Ammon's horn (tissue), 1 donor: ENCODE measurements around the gene CYP26B1.

Experiments used
- DNase-seq: peaks from one replicate; pipeline ENCODE4 v3.0.0-alpha.2; 2016; ENCODE audit warnings: low spot score

CYP26B1 gene, protein sequence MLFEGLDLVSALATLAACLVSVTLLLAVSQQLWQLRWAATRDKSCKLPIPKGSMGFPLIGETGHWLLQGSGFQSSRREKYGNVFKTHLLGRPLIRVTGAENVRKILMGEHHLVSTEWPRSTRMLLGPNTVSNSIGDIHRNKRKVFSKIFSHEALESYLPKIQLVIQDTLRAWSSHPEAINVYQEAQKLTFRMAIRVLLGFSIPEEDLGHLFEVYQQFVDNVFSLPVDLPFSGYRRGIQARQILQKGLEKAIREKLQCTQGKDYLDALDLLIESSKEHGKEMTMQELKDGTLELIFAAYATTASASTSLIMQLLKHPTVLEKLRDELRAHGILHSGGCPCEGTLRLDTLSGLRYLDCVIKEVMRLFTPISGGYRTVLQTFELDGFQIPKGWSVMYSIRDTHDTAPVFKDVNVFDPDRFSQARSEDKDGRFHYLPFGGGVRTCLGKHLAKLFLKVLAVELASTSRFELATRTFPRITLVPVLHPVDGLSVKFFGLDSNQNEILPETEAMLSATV

DNA sequence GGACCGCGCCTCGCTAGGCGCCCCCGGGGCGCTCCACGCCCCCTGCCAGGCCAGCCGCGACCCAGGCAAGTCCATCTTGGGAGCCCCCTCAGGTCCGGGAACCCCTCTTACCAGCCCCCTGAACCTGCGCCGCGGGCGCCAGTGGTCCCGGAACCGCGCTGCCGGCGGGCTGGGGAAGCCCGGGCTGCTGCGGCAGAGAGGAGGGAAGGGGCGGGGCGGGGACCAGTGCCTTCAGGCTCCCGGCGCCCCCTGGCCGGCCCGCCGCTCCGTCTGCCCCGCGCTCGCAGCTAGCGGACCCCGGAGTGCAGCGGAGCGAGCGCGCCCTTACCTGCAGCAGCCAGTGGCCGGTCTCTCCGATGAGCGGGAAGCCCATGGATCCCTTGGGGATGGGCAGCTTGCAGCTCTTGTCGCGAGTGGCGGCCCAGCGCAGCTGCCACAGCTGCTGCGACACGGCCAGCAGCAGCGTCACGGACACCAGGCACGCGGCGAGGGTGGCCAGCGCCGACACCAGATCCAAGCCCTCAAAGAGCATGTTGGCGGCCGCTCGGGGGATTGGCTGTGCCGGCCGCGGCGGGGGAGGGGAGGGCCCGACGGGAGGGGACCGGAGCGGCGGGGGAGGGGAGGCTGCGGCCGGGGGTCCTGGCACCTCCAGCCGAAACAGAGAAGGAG lies at the start of gene CYP26B1:
Gene CYP26B1, minus strand, starts transcription at position 560 of the 669 bp plus-strand sequence. Its CDS starts 28 bp downstream, at position 532.
- peak; percentile 42 for DNase-seq

DNA sequence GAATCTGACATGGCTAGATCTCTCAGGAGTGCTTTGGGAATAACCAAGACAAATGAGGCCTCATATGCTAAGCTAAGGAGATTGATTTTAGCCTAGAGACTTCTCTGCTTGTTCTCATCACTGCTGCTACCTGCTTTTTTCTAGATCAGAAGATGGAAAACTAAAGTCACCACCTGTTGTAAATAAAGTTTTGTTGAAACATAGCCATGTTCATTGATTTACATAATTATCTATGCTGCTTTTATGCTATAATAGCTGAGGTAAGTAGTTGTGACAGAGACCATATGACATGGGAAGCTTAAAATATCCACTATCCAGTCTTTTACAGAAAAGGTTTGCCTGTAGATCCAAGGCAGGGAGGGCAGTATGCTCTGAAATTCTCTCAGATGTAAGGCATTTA lies 46.1 kb upstream of the CYP26B1 start:
- DNase-seq: no peak

DNA sequence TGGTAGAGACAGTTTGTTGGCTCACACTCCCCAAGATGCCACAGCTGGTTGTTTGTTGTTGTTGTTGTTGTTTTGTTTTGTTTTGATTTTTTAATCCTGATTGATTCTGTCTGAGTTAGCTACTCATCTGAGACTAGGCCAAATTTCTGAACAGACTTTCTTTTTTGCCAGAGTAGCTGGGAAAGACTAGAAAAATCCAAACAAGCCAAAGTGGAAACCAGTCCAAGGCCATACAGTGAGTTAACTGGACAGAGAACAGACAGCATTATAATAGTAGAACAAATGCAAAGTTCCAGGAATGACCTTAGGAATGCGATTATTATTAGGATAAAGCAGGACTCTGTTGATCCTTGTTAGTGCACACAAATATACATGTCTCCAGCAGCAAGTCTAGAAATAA lies 43.8 kb upstream of the CYP26B1 start:
- no peak for DNase-seq

DNA sequence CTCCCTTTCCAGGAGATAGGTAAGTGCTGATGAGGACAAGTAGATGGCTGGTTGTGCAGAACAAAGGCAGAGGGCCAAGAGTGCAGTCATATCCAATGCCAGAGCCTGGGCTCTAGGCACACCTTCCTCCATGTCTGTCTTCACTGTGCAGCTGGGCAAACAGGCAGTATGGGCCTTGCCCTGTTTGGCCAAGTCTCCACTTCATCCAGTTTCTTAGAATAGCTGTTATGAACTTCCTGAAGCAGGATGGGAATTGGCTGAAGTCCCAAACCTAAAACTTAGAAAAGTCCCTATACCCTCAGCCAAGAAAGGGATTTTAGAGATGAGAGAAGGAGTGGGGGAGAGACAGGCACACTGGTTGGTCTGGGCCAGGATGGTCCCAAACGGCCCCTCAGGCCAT lies 37.5 kb upstream of the CYP26B1 start:
- no peak for DNase-seq

DNA sequence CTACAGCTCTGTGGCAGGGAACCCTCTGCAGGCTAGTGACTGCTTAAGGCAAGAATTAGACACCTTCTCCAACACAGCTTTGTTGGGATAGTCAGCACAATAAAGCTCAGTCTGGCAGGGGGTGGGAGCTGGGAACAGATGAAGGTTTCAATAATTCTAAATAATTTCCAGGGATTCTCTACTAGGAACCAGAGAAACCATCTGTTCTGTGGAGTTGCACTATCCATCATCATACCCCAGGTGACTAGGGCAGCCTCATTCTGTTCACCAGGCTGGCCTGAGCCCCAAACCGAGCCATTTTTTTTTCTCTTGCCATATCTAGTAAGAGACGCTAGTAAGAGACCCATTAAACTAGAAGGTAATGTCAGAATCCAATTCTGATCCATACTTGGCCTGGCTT lies 35.8 kb upstream of the CYP26B1 start:
- no peak for DNase-seq

DNA sequence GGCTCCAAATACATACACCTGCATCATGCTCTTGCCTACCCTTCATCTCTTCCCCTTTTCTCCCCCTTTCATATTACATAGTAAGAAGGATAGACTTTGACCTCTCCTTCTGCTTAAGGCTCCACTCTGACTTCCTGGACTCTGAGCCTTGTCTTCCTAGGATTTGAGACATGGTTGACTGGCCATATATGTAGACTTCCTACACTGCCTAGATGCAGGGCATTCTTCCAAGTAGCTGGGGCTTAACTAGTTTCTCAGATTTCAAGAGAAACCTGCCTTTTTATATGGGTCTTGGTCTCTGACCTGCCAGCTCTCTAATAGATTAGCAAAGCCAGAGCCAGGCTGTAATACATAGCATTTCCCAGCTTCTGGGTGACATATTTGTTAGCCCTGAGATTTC lies 35.4 kb upstream of the CYP26B1 start:
- DNase-seq: no peak

DNA sequence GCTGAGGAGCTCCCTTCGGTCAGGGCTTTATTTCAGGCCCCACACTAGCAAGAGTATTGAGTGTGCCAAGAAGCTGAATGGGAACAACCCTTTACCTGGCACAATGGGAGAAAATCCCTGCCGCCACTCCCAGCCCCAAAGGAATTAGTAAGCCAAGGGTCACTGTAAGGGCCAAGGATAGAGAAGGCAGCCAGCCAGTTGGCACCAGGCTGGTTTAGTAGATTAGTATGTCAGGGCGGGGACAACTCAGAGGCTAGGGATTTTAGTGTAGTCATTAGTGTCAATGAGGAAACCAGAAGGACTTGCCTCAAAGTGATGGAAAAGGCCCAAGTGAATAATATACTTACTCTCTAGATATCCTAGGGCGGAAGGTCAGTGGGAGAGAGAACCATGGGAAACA lies 34.9 kb upstream of the CYP26B1 start:
- no peak for DNase-seq

DNA sequence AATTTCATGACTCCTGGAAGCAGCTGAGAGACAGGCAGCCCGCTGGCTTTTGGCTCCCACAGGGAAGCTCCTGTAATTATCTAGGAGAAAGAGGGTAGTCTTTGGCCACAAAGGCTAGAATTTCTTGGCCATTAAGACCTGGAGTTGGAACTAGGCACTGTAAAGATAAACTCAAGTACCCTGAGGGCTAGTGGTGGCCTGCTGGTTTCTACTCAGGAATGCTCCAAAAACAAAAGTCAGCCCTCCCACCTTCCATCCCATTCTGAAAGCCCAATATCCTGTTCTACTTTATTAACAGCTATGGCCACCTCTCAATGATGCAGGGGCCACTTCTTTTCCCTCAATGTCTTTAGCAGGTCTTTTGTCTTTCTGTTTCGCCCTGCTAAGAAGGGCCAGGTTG lies 34.0 kb upstream of the CYP26B1 start:
- DNase-seq: no peak

DNA sequence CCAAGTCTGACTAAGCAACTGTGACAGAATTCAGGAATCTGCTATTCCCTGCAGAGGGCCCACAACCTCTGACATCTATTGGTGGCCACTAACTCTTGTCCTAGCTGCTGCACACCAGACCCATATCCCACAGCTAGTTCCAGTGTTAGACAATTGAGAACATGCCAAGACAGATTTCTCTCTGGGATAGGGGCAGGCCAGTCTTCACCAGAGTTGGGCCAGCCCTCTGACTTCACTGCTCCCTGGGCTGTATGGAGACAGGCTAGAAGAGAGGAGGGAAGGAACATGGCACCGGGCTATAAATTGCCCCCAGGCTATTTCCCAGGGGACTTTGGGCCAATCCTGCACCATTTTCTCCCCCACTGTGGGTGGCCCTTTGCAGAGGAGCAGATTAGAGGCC lies 32.7 kb upstream of the CYP26B1 start:
- no peak for DNase-seq

DNA sequence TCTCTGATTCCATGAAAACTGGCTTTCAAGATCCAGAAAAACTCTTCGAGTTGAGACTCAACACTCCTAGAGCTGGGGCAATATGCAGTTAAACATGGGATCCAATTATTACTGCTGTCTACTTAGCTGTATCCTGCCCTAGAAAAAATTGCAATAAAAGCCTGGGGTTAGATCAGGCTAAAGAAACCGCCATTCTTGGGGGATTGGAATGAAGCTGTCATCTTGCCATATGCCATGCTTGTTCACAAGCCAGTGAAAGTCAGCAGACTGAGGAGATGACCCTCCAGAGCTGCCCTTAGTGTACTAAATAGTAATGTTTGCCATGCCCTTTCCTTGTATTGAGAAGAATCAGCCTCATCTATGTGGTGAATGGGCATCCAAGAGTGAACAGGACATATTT lies 30.9 kb upstream of the CYP26B1 start:
- no peak for DNase-seq

DNA sequence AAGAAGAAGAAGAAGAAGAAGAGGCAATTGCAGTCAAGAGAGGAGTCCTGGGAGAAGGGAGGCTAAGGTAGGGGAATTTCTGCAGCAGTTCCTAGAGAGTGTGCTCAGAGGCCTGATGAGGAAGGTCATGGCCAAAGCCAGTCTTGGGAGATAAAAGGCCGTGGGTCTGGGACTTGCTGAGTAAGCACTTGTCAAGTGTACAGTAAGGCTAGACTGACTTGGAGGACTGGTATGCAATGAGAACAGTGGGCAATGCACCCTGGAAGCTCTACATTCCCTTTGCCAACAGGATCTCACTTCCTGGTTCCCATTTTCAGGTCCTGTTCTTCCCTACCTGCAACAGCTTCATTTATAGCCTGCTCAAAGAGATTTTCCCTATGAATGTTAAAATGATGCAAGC lies 28.6 kb upstream of the CYP26B1 start:
- no peak for DNase-seq

DNA sequence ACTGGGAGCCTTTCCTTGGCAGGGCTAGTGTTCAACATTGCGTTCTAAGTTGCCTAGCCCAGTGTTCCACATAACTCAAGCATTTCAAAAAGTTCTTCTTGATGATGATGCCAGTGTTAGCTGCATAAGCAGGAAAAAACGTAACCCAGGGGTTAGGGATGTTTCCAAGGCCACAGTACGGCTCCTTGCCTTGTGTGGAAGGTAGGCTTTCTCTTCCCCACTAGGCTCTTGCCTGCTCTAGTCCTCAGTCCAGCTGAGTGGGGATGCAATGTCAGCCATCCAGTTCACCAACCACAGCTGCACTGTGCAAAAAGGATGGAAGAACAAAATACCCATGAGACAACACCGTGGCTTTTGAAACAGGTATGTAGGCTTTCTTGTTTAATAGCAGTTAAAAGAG lies 28.0 kb upstream of the CYP26B1 start:
- no peak for DNase-seq

DNA sequence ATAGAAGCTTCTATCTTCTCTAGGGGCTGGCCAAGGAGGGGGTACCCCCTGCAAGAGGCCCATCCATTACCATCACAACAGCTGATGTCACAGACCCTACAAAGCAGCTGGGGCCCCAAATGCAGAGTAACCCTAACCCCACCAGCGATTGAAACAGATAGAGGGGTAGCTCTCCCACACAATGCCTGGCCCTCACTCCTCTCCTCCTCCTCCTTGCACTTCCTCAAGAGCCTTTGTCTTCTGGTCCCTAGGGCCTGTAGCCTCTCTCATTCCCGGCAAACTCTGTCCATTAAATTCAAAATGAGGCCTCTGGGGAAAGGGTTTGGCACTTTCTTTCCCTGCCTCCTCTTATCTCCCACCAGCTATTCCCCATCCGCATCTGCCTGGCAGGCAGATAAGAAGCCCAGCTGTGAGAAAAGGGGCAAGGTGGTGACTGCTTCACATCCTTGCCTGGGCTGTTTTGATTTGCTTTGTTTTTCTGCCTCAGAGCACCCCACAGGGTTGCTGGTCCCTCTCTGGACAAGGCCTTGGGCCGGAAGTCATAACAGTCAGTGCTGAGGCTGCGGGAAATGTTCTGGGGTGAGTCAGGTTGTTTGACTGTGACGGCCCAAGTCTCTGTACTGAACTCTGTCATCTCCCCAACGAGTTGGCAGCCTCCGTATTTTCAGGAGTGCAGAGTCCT lies 26.1 kb upstream of the CYP26B1 start:
- DNase-seq: no peak

DNA sequence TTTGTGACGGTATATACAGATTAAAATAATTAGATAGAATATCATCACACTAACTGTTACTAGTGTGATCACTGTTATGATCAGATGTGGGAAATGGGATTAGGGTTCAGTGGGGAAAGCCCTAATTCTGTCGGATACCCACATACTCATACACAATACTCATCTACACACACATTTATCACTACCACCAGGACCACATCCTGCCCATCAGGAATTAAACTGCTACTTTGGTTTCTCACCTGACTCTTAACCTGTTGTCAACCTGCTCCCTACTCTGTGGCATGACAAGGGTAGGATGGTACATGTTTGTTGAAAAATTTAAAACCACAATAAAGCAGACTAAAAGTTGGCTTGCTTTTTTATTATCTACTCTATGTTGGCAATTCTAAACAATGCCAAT lies 24.8 kb upstream of the CYP26B1 start:
- no peak for DNase-seq

DNA sequence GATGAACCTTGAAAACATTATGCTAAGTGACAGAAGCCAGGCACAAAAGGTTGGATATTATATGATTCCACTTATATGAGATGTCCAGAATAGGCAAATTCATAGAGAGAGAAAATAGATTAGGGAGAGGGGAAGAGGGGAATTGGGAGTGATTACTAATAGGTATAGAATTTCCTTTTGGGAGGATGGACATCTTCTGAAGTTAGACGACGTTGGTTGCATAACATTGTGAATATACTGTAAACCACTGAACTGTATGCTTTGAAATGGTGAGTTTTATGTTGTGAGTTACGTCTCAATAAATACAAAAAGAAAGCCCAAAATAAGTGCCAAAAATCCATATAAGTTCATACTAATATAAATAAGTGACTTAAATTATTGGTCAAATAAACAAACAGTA lies 18.6 kb upstream of the CYP26B1 start:
- DNase-seq: no peak

DNA sequence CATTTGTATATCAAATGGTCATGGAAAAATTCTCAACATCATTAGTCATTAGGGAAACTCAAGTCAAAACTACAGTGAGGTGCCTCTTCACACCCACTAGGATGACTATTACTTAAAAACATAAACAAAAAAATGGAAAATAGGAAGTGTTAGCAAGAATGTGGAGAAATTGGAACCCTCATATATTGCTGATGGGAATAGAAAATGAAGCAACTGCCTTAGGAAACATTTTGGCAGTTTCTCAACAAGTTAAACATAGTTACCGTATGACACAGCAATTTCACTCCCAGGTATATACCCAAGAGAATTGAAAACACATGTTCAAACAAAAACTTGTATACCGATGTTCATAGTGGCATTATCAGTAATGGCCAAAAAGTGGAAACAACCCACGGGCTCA lies 18.1 kb upstream of the CYP26B1 start:
- DNase-seq: no peak

DNA sequence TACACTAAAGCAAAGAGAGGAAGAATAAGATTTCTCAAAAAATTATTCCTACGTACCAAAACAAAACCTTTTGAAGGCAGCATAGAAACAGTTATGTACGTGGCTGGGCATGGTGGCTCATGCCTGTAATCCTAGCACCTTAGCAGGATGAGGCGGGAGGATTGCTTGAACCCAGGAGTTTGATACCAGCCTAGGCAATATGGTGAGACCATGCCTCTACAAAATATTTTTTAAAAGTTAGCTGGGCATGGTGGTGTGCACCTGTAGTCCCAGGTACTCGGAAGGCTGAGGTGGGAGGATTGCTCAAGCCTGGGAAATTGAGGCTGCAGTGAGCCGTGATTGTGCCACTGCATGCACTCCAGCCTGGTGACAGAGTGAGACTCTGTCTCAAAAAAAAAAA lies 14.9 kb upstream of the CYP26B1 start:
- no peak for DNase-seq

DNA sequence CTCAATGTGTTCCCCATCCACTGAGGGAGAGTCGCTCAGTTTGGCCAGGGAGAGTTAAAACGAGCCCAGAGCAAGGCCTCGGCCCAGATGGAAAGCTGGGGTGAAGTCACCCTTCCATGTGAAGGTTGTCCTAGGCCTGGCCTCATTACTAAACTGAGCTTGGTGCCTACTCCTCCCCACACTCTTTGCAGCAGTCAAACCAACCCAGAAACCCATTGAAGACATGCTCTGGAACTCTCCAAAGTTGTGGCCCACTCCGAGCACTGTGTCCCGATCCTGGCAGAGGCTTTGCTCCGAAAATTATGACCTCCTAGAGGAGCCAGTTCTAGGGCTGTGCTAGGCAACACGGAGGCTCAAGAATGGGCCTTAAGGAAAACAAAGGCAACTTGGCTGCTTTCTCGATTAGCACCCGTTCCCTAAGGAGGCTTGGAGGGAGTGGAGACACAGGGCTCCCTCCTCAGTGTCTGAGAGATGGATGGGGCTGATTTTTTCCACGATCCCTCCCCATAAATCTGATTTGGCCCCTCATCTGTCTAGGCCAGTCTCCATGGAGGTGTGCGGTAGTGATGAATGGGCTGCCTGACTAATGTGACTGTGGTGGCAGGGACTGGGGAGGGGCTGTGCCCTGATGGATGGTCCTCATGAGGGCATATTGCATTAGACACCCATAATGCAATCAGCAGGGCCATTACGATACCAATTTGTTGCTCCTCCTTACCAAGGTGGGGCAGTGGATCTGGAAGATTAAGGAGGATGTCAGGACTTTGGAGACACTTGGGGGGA lies 11.7 kb upstream of the CYP26B1 start:
- DNase-seq: no peak

DNA sequence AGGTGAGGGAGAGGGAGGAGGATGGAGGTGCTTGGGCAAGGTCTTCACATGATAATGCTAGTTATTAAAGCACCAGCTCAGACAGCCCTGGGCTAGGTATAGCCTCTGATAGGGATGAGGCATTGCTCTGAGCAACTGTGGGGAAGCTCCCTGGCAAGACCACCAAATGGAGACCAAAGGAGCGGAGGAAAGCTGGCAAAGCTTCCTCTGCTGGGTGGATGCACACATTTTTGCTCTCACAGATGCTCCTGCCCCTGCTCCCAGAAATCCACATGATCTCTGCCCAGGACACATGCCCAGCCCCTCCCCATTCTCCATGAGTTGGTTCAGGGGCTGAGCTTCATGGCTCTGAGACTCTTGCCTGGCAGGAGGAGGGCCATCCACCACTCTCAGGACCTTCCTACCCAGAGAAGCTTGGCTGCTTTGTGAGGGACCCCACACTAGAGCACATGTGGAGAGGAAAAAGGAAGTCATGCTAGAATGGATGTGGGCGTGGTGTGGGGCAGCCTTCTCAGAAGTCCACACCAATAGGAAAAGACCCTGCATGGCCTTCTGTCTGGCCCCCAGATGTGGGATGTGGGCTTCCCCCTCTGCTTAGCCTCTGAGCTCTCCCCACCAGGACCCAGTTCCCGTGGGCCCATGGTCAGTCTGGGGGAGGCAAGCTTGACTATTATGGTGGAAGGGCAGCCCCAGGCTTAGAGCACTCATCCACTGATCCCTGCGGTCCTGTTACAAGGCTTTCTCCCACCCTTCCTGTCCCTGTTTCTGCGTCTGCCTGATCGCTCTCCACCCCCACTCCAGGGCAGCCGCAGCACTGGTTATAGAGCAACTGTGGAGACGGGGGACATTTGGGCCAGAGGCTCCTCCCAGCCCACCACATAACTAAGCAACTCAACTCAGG lies 10.5 kb upstream of the CYP26B1 start:
- no peak for DNase-seq

DNA sequence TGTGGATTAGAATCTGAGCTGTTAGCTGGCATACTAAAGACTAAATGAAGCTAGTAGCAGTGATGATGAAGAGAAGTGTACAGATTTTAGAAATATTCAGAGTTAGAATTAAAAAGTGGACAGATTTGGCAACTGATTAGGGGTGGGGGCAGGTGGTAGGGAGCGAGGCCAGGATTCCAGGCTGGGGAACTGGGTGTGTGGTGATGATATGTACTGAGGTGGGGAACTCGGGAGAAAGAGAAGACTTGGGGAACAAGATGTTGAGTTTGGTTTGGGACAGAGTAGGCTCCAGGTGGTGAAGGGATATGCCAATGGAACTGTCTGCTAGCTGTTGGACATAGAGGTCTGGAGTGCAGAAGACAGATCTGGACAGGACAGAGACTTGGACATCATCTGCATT lies 9.2 kb upstream of the CYP26B1 start:
- DNase-seq: no peak

DNA sequence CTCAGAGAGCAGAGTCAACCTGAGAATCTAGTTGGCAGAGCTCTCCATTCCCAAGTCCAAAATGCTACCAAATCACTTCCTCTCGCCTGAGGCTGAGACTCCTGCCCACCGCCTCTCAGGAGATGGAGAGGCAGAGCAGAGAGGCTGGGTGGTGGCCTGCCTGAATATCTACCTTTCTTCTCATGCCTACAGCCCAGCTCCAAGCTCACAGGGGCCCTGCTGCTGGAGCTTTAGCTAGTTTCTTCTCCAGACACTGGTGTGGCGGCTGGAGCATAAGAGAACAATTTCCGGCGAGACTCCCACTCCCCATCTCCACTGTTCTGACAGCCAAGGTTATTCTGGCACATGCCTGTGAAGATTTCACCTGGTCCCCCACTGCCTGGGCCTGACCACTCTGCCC lies 8.1 kb upstream of the CYP26B1 start:
- DNase-seq: no peak
